Posterior cingulate gyrus (tissue), 11 donors: ENCODE data around the gene AZU1.
"Not testable (repeated sequence)": the region's sequence is repeated elsewhere in the genome, so short reads cannot be mapped to it uniquely, and the experiment has no call there.

Experiments used
- DNase-seq, 10 donors: peaks; one replicate each; pipeline versions ENCODE4 v3.0.0 to v3.0.0-alpha.2; 2020 to 2021; ENCODE audit warnings: mixed read lengths in 3 of 10
- intact Hi-C: fragments of 100-400 bp; cut with DNase I; formaldehyde crosslinking; loops from one replicate; pipeline ENCODE4 v1.15.1; 2023

The AZU1 gene

DNA sequence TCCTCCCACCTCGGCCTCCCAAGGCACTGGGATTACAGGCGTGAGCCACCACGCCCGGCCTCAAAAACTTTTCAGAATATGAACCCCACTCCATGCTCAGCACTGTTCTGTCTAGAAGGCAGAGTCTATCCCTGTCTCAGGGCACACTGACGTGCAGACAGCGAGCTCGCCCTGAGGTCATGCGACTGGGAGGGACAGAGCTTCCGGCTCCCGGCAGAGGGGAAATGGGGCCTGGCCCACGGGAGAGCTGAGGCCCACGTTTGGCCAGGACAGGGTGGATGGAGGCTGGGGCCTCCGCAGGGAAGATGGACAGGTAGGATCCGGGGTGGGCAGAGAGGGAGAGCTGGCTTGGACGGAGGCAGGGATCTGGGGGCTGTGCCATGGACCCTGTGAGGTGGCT is 2.8 kb upstream of the AZU1 start:
- intact Hi-C loops, result no loop called here
- DNase-seq, result peak in 1 of 10 donors; percentile 80

DNA sequence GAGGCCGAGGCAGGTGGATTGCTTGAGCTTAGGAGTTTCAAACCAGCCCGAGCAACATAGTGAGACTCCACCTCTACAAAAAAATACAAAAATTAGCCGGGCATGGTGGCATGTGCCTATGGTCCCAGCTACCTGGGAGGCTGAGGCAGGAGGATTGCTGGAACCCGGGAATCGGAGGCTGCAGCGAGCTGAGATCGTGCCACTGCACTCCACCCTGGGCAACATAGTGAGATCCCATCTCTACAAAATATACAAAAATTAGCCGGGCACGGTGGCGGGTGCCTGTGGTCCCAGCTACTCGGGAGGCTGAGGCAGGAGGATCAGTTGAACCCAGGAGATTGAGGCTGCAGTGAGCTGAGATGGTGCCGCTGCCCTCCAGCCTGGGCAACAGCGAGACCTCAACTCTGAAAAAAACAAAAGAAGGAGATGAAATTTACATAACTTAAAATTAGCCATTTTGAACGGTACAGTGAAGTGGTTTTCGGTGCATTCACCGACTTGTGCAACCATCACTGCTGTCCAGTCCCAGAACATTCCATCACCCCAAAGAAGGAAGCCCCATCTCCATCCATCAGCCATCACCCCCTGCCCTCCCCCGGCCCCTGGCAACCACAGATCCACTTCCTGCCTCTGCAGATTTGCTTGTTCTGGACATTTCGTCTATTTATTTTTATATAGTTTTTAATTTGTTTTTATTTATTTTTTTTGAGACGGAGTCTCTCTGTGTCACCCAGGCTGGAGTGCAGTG is 1.6 kb upstream of the AZU1 start:
- DNase-seq, result no peak
- intact Hi-C loops, result no loop called here

DNA sequence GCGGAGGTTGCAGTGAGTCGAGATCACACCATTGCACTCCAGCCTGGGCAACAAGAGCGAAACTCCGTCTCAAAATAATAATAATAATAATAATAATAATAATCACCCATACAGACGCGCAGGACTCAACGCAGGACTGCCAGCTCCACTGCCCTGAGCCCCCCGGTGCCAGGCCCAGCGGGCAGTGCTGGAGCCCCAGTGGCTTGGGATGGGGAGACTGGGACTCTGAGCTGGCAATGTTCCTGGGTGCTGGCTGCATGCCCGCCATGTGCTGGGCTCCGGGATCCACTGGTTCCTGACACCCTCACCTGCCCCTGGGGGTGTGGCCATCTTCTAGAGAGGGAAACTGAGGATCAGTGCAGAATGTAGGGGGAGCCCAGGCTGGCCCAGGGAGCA is 325 bp upstream of the AZU1 start:
- intact Hi-C loops, result no loop called here
- no peak for DNase-seq

DNA sequence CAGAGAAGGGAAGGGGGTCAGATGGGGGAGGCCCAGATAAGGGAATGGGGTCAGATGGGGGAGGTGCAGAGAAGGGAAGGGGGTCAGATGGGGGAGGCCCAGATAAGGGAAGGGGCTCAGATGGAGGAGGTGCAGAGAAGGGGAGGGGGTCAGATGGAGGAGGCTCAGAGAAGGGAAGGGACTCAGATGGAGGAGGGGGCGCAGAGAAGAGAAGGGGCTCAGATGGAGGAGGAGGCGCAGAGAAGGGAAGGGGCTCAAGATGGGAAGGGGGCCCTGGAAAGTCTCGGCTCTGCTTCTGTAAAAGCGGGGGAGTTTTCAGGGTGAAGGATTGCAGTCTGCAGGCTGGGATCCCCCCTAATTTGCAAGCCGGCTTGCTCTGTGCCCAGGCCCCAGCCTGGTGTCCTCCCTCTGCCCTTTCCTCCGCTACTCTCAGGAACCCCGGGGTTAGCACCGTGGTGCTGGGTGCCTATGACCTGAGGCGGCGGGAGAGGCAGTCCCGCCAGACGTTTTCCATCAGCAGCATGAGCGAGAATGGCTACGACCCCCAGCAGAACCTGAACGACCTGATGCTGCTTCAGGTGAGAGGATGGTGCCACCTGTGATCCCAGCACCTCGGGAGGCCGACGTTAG is 1.6 kb downstream of the AZU1 start:
- intact Hi-C loops, result no loop called here
- DNase-seq, result no peak

DNA sequence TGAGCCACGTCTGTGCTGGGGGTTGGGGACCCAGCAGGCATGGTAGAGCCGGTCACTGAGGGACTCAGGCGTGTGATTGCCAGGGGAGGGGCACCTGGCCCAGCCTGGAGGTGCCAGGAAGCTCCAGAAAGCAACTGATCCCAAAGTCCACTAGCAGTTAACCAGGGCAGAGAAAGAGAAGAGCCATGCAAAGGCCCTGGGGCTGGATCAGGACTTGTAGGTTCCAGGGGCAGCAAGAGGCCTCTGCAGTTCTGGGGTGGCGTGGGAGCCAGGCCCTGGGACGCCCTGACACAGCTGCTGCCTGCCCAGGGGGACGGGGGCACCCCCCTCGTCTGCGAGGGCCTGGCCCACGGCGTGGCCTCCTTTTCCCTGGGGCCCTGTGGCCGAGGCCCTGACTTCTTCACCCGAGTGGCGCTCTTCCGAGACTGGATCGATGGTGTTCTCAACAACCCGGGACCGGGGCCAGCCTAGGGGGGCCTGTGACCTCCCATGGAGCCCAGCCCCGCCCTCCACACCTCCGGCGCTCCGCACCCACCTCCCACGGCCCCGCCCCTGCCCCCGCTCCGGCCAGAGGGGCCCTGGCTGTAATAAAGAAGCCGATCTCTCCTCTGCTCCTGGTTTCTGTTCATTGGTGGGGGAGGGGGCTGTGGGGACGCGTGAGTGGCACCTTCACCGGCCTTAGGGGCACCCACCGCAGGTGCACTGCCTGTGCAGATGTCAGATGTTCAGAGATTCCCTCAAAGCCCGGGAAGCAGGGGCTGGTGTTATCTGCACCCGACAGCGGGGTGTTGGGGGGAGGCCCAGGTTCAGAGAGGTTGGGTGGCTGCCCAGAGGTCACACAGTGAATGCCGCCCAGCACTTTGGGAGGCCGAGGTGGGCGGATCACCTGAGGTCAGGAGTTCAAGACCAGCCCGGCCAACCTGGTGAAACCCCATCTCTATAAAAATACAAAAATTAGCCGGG is 4.1 kb downstream of the AZU1 start:
- DNase-seq, result no peak
- intact Hi-C loops, result no loop called here

DNA sequence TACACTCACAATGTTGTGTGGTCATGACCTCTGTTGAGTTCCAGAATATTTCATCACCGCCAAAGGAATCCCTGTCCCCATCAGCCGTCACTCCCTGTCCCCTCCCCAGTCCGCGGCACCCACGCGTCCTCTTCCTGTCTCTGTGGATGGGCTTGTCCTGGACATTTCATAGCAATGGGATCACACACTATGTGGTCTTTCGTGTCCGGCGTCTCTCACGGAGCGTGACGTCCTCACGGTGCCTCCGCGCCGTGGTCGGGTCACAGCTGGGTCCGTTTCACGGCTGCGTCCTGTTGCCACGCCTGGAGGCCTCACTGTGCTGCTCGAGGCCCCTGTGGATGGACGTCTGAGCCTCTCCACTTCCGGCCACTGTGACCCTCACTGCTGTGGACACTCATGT is 6.6 kb downstream of the AZU1 start:
- intact Hi-C loops, result no loop called here
- DNase-seq, result no peak

DNA sequence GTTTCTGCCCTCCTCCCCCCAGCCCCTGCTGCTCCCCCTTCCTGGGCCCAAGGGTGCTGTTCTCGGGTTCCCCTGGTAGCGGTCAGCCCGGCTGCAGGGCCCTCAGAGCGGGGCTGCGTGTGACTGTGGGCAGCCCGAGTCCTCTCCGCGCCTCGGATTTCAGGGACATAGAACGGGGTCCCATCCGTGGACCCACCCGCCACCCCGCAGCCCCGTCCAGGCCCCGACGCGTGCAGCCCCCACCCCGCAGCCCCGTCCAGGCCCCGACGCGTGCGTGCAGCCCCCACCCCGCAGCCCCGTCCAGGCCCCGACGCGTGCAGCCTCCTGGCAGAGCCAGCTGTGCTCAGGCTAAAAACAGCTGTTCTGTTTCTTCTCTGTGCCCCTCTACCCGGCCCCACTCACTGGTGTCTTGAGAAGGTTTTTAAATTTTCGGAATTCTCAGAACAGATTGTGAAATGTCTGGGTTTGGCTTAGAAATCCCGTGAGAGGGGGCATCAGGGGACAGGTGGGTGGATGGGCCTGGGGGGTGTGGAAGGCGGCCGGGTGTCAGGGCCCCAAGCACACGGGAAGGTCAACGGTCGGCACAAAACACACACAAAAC is 7.7 kb downstream of the AZU1 start:
- DNase-seq, result no peak
- intact Hi-C loops, result no loop called here

DNA sequence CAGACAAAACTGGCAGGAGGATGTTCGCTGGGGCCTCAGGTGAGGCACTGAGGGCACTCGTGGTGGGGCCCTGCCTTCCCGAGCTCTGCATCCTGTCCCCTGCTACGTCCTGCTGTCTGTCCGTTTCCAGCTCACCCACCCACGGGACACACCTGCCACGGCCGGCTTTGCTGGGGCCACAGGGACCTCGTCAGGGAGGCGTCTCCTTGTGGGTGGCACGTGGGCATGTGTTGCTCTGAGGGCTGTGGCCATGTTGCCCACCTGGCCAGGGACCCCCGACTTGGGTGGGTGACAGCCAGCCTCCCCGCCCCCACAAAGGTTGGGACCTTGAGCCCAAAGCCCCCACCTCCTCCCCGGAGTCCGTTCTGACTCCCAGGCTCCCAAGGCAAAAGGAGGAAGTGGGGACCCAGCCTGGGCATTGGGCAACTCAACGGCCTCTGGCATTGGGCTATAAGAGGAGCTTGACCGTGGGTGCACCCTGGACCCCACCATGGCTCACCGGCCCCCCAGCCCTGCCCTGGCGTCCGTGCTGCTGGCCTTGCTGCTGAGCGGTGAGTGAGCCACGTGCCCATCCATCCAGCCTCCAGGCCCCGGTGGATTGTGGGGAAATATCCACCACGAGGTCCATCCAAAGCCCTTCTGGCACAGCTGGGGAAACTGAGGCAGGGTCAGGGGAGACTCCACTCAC is 13.0 kb downstream of the AZU1 start, which contains the start of gene PRTN3:
PRTN3 (plus strand) TSS at position 481 of the 688 bp plus-strand sequence; CDS start at position 491, 10 bp downstream.
- intact Hi-C loops, result no loop called here
- no peak for DNase-seq

DNA sequence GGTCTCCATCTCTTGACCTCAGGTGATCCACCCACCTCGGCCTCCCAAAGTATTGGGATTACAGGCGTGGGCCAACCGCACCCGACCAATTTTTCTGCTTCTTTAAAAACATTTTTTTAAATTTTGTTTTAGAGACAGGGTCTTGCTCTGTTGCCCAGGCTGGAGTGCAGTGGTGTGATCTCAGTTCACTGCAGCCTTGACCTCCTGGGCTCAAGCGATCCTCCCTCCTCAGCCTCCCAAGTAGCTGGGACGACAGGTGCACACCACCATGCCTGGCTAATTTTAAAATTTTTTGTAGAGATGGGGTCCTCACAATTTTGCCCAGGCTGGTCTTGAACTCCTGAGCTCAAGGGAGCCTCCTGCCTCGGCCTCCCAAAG is 15.2 kb downstream of the AZU1 start:
- DNase-seq, intact Hi-C loops: not testable (repeated sequence)

DNA sequence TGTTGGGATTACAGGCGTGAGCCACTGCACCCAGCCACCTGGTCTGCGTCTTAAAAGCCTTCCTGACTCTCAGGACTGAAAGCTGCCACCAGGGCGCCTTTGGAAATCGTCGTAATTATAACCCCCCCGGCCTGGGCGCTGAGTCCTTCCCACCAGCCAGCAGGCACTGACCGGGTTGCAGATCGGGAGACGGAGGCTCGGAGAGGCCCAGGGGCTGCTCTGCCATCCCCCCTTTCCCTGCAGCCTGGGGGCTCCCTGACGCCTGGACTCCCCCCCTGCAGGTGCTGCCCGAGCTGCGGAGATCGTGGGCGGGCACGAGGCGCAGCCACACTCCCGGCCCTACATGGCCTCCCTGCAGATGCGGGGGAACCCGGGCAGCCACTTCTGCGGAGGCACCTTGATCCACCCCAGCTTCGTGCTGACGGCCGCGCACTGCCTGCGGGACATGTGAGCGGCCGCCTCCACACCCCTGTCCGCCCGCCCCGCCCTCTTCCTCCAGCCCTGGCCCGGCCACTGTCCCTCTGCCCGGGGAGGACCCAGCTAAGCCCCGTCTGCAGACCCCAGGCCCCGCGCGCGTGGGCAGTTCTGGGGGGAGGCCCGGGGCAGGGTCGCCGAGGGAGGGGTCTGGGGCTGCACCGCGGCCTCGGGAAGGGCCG is 15.7 kb downstream of the AZU1 start:
- DNase-seq, result no peak
- intact Hi-C loops, result no loop called here

DNA sequence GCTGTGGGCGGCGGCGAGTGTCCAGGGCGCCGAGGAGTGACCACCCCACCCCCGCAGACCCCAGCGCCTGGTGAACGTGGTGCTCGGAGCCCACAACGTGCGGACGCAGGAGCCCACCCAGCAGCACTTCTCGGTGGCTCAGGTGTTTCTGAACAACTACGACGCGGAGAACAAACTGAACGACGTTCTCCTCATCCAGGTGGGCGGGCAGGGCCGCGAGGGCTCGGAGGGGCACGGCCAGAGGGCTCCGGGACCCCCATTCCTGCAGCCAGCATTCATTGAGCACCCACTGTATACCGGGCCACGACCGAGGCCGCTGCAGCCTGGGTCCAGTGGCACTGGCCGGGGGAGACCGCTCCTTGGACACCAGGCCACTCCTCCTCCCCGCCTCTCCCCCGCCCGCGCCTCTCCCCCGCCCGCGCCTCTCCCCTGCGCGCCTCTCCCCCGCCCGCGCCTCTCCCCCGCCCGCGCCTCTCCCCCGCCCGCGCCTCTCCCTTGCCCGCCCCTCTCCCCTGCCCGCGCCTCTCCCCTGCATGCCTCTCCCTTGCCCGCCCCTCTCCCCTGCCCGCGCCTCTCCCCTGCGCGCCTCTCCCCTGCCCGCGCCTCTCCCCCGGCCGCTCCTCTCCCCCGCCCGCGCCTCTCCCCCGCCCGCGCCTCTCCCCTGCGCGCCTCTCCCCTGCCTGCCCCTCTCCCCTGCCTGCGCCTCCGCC is 16.4 kb downstream of the AZU1 start:
- intact Hi-C loops, result no loop called here
- DNase-seq, result peak in 1 of 10 donors; percentile 50

DNA sequence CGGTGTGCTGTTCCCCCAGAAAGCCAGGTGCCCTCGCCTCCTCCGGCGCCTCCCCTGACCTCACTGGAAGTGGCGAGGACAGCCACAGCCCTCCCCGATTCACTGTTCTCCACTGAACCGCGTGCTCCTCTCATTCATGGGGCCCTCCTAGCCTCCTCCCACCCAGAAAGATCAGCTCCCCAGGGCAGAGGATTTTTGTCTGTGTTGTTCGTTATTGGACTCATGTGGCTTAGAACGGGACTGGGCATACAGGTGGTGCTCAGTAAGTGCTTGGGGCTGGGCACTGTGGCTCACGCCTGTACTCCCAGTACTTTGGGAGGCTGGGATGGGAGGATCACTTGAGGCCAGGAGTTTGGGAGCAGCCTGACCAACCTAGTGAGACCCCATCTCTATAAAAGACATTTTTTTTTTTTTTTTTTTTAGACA is 16.9 kb downstream of the AZU1 start:
- DNase-seq, result no peak
- intact Hi-C loops, result no loop called here

DNA sequence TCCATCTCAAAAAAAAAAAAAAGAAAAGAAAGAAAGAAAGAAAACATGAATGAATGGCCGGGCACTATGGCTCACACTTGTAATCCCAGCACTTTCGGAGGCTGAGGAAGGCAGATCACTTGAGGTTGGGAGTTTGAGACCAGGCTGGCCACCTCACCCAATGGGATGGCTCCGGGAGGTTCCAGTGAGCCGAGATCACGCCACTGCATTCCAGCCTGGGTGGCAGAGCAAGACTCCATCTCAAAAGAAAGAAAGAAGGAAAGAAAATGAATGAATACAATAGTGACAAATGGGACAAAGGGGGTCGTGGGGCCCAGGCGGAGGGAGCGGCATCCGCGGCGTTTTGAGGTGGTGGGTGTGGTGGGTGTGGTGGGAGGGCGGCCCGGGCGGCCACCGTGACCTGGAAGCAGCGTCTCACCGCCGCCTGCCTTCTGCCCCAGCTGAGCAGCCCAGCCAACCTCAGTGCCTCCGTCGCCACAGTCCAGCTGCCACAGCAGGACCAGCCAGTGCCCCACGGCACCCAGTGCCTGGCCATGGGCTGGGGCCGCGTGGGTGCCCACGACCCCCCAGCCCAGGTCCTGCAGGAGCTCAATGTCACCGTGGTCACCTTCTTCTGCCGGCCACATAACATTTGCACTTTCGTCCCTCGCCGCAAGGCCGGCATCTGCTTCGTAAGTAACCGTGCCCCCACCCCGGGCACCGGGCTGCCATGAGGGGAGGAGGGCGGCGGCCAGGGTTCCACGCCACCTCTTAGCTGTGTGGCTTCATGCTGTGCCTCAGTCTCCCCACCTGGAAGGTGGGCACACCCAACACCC is 18.3 kb downstream of the AZU1 start:
- intact Hi-C loops, result no loop called here
- no peak for DNase-seq

DNA sequence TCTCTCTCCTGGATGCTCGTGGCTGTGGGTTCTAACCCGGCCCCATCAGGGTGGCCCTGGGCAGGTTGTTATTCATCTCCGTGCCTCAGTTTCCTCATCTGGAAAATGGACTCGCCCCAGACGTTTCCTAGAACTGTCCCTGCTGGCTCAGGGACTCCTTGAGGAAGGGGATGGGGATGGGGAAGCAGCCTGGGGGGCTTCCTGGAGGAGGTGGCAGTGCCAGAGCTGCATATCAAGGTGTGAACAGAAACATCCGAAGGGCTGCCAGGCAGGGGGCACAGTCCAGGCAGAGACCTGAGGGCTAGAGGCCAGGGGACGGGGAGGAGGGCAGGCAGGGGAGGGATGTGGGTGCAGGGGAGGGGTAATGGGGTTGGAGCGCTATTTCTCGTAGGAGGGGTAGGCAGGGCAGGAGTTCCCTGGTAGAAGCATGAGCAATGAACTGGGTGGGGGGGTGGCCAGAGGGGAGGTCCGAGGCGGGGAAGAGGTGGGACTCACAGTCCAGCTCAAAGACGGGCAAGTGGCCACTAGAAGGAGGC is 20.8 kb downstream of the AZU1 start:
- DNase-seq, result no peak
- intact Hi-C loops, result no loop called here

DNA sequence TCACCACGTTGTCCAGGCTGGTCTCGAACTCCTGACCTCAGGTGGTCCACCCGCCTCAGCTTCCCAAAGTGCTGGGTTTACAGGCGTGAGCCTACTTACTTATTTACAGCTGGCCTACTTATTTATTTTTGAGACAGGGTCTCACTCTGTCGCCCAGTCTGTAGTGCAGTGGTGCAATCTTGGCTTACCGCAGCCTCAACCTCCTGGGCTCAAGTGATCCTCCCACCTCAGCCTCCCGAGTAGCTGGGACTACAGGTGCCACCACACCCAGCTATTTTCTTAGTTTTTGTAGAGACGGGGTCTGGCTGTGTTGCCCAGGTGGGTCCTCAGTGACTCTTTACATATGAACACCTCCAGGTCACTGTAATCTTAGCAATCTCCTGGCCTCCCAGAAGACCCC is 21.6 kb downstream of the AZU1 start:
- DNase-seq, intact Hi-C loops: not testable (repeated sequence)

DNA sequence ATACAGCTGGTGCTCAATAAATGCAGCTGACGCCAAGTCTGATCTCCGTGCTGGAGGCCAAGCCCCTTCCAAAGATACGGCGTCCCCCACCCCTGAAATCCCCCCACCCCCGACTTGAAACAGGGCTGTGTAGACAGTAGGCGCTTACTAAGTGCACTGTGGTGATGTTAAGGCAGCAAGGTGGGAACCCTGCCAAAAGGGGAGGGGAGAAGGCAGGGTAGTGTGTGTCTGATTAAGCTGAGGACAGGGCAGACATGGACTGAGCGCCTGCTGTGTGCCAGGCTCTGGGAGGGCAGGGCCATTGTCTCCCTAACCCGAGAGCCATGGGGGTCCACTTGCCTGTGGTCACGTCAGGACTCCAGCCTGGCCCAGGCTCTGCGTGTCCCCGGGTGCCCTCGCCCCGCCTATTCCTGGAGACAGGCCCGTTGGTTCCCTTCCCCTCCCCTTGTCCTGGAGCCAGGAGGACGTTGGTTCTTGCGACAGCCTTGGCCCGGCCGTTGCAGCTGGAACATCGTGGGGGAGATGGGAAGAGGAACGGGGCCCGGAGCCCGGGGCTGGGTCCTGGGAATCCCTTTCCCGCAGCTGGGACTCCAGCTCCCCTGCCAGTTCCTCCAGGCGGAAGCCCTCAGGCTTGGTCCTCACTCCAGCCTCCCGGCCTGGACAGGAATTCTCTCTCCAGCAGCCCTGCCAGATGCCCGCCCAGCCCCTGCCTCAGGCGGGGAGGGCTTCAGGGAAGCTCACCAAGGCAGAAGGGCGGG is 22.8 kb downstream of the AZU1 start:
- intact Hi-C loops, result no loop called here
- peak in 3 of 10 donors; percentile 42 to 80 (median 50) for DNase-seq

DNA sequence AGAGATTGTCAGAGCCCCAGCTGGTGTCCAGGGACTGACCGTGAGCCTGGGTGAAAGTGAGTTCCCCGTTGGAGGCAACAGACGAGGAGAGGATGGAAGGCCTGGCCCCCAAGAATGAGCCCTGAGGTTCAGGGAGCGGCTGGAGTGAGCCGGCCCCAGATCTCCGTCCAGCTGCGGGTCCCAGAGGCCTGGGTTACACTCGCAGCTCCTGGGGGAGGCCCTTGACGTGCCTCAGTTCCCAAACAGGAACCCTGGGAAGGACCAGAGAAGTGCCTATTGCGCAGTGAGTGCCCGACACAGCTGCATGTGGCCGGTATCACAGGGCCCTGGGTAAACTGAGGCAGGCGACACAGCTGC is 23.3 kb downstream of the AZU1 start:
- DNase-seq, result no peak
- intact Hi-C loops, result no loop called here
